Embryonic facial prominence (tissue), 1 donor: ENCODE measurements around the gene RNF125.
"Not testable (repeated sequence)": the region's sequence is repeated elsewhere in the genome, so short reads cannot be mapped to it uniquely, and the experiment has no call there.

Experiments used
- DNase-seq: peaks from one replicate; pipeline ENCODE4 v3.0.0-alpha.2; 2016; ENCODE audit errors: extremely low spot score

The RNF125 gene

GRCh38 chr18:32018331-32019250, at the start of gene RNF125:
Gene RNF125, plus strand, starts transcription at chr18:32018825. Its CDS starts 39 bp downstream, at chr18:32018864.
- DNase-seq = peak; percentile 39

- DNase-seq = no peak
Observed at GRCh38 chr18:31970617-31971016, 48.0 kb upstream of the RNF125 start.

- no peak for DNase-seq
Observed at GRCh38 chr18:31973929-31974546, 44.6 kb upstream of the RNF125 start.

GRCh38 chr18:31976242-31976641, 42.4 kb upstream of the RNF125 start:
- no peak for DNase-seq

GRCh38 chr18:31977270-31977872, 41.3 kb upstream of the RNF125 start:
- no peak for DNase-seq

- no peak for DNase-seq
Observed at GRCh38 chr18:31978616-31979015, 40.0 kb upstream of the RNF125 start.

- no peak for DNase-seq
Observed at GRCh38 chr18:31979714-31980113, 38.9 kb upstream of the RNF125 start.

GRCh38 chr18:31980863-31981262, 37.8 kb upstream of the RNF125 start:
- no peak for DNase-seq

GRCh38 chr18:31983020-31983419, 35.6 kb upstream of the RNF125 start:
- no peak for DNase-seq

- no peak for DNase-seq
Observed at GRCh38 chr18:31983976-31984375, 34.6 kb upstream of the RNF125 start.

- no peak for DNase-seq
Observed at GRCh38 chr18:31990823-31991222, 27.8 kb upstream of the RNF125 start.

- no peak for DNase-seq
Observed at GRCh38 chr18:31996007-31996406, 22.6 kb upstream of the RNF125 start.

GRCh38 chr18:31998880-31999412, 19.7 kb upstream of the RNF125 start:
- DNase-seq = no peak

GRCh38 chr18:32001141-32001540, 17.5 kb upstream of the RNF125 start:
- DNase-seq = not testable (repeated sequence)

- DNase-seq = not testable (repeated sequence)
Observed at GRCh38 chr18:32003822-32004221, 14.8 kb upstream of the RNF125 start.

- DNase-seq = no peak
Observed at GRCh38 chr18:32010124-32010721, 8.4 kb upstream of the RNF125 start.

GRCh38 chr18:32011193-32011592, 7.4 kb upstream of the RNF125 start:
- no peak for DNase-seq

- no peak for DNase-seq
Observed at GRCh38 chr18:32019251-32019948, 775 bp downstream of the RNF125 start.

- not testable (repeated sequence) for DNase-seq
Observed at GRCh38 chr18:32019949-32020625, 1.5 kb downstream of the RNF125 start.

- no peak for DNase-seq
Observed at GRCh38 chr18:32021756-32022564, 3.3 kb downstream of the RNF125 start.
